HEK293T (cell line): Measurements from ENCODE around the gene MED16.

Experiments used
- CTCF ChIA-PET: fragments of 350-600 bp; formaldehyde crosslinking; extraction: SDS; loops from one replicate; lab custom pipeline; 2021; ENCODE audit warnings: antibody characterized with exemption, inconsistent platforms; lab: Yijun Ruan, JAX
- POLR2A ChIA-PET: fragments of 350-600 bp; formaldehyde crosslinking; extraction: SDS; loops from one replicate; lab custom pipeline; 2020; ENCODE audit warnings: antibody characterized with exemption, inconsistent platforms; lab: Yijun Ruan, JAX
- DNase-seq: peaks from one replicate; pipeline ENCODE4 v3.0.0; 2012; ENCODE audit warnings: mixed read lengths; ENCODE audit errors: extremely low spot score
- ARNT ChIP-seq: fragments of 450-650 bp; IDR thresholded peaks from 2 replicates; pipeline ENCODE4 v1.6.1; 2017; ENCODE audit warnings: mild to moderate bottlenecking
- BHLHE40 ChIP-seq: fragments of 450-650 bp; IDR thresholded peaks from 2 replicates; pipeline ENCODE4 v1.6.1; 2016; ENCODE audit warnings: mild to moderate bottlenecking, moderate library complexity, borderline replicate concordance
- CTBP1 ChIP-seq: fragments of 450-650 bp; IDR thresholded peaks from 2 replicates; pipeline ENCODE4 v1.6.1; 2016; ENCODE audit warnings: borderline replicate concordance
- ELF4 ChIP-seq: fragments of 450-650 bp; IDR thresholded peaks from 2 replicates; pipeline ENCODE4 v1.6.1; 2017; ENCODE audit warnings: antibody characterized with exemption
- FOXA1 ChIP-seq: fragments of 450-650 bp; IDR thresholded peaks from 2 replicates; pipeline ENCODE4 v1.6.1; 2016; ENCODE audit warnings: mild to moderate bottlenecking
- FOXK2 ChIP-seq: fragments of 450-650 bp; IDR thresholded peaks from 2 replicates; pipeline ENCODE4 v1.6.1; 2016; ENCODE audit warnings: mild to moderate bottlenecking
- FOXM1 ChIP-seq: fragments of 450-650 bp; IDR thresholded peaks from 2 replicates; pipeline ENCODE4 v1.6.1; 2017; ENCODE audit warnings: mild to moderate bottlenecking, borderline replicate concordance
- HDGF ChIP-seq: fragments of 450-650 bp; IDR thresholded peaks from 2 replicates; pipeline ENCODE4 v1.6.1; 2017; ENCODE audit warnings: antibody characterized with exemption, borderline replicate concordance
- L3MBTL2 ChIP-seq: fragments of 450-650 bp; conservative IDR thresholded peaks from 2 replicates; pipeline ENCODE4 v1.6.1; 2016; ENCODE audit warnings: mild to moderate bottlenecking
- LEF1 ChIP-seq: fragments of 450-650 bp; IDR thresholded peaks from 2 replicates; pipeline ENCODE4 v1.6.1; 2017; ENCODE audit warnings: mild to moderate bottlenecking, borderline replicate concordance
- NFRKB ChIP-seq: fragments of 450-650 bp; IDR thresholded peaks from 2 replicates; pipeline ENCODE4 v1.6.1; 2016; ENCODE audit warnings: mild to moderate bottlenecking, moderate library complexity
- PKNOX1 ChIP-seq: fragments of 450-650 bp; IDR thresholded peaks from 2 replicates; pipeline ENCODE4 v1.6.1; 2016
- SP1 ChIP-seq: fragments of 450-650 bp; IDR thresholded peaks from 2 replicates; pipeline ENCODE4 v1.6.1; 2017
- SUZ12 ChIP-seq: fragments of 450-650 bp; IDR thresholded peaks from 2 replicates; pipeline ENCODE4 v1.6.1; 2016; ENCODE audit warnings: mild to moderate bottlenecking
- TARDBP ChIP-seq: fragments of 450-650 bp; IDR thresholded peaks from 2 replicates; pipeline ENCODE4 v1.6.1; 2016
- ZNF384 ChIP-seq: fragments of 450-650 bp; IDR thresholded peaks from 2 replicates; pipeline ENCODE4 v1.6.1; 2016

Gene MED16

DNA sequence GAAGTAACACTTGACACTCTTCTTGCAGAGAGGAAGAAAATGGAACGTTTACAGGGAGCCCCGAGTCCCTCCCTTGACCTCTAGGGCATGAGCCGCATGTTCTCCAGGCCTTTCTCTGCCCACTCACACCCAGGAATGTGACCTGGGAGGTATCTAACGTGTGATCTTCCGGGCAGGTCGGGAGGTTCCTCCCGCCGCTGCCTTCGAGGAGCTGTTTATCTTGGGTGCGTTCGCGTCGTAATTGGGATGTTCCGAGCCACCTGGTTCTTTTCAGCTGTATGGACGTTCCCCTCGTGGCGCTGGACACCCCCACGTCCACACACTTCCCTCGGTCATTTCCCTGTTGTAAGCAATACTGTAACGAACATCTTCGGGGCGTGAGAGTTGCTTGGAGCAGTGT, 46.5 kb upstream of the MED16 start:
- ChIA-PET POLR2A (interaction anchor here (1.1 kb wide), 1 partner anchor 20 kb away, joined by 3 read pairs; no protein-coding TSS in a partner anchor), CTCF (no interaction called here)
- DNase-seq, result no peak
- TF ChIP-seq PKNOX1 (no peak), TARDBP (no peak), ELF4 (no peak), FOXK2 (no peak), HDGF (no peak), CTBP1 (no peak)

- POLR2A ChIA-PET, result interaction anchor here (1.1 kb wide), 1 partner anchor 21 kb away, joined by 3 read pairs; no protein-coding TSS in a partner anchor
- no peak for DNase-seq
- CTCF ChIA-PET, result no interaction called here
Measured at GRCh38 chr19:938233-938923, 45.4 kb upstream of the MED16 start.

DNA sequence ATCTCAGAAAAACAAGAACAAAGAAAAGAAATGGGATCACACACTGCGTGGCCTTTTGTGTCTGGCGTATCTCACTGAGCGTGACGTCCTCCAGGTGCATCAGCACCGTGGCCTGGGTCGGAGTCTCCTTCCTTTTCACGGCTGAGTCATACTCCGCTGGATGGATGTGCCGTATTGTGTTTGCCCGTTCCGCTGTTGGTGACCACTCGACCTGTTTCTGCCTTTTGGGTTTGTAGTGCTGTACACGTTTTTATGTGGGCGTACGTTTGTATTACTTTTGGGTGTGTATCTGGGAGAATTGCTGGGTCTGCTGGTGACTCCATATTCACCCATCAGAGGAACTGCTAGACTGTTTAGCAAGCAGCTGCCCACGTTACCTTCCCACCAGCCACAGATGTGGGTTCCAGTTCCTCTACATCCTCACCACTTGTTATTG, 44.3 kb upstream of the MED16 start:
- ChIA-PET CTCF (no interaction called here), POLR2A (no interaction called here)
- TF ChIP-seq SP1, result no peak
- no peak for TF ChIP-seq L3MBTL2
- TF ChIP-seq FOXK2, result no peak
- TF ChIP-seq SUZ12, result no peak
- TF ChIP-seq HDGF, result no peak
- no peak for TF ChIP-seq TARDBP
- no peak for TF ChIP-seq NFRKB
- TF ChIP-seq FOXM1, result no peak
- no peak for TF ChIP-seq ZNF384
- no peak for TF ChIP-seq CTBP1
- no peak for TF ChIP-seq PKNOX1
- TF ChIP-seq FOXA1, result no peak
- TF ChIP-seq ARNT, result no peak
- TF ChIP-seq LEF1, result no peak
- TF ChIP-seq ELF4, result no peak
- no peak for TF ChIP-seq BHLHE40
- DNase-seq, result no peak

More at GRCh38 chr19:938233-938923, 45.4 kb upstream of the MED16 start:
- TF ChIP-seq FOXA1, result no peak
- no peak for TF ChIP-seq LEF1
- no peak for TF ChIP-seq ZNF384
- TF ChIP-seq ELF4, result no peak
- TF ChIP-seq SUZ12, result no peak
- TF ChIP-seq BHLHE40, result no peak
- no peak for TF ChIP-seq FOXK2
- TF ChIP-seq CTBP1, result no peak
- no peak for TF ChIP-seq SP1
- no peak for TF ChIP-seq ARNT
- TF ChIP-seq L3MBTL2, result no peak
- TF ChIP-seq PKNOX1, result no peak
- no peak for TF ChIP-seq NFRKB
- TF ChIP-seq FOXM1, result no peak
- no peak for TF ChIP-seq TARDBP
- no peak for TF ChIP-seq HDGF

DNA sequence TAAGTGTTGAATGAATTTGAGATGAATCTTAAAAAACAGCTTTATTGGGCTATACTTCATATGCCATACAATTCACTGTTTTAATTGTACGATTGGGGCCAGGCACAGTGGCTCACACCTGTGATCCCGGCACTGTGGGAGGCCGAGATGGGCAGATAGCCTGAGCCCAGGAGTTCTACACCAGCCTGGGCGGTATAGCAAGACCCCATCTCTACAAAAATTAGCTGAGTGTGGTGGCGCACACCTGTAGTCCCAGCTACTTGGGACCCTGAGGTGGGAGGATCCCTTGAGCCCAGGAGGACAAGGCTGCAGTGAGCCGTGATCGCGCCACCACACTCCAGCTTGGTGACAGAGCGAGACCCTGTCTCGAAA, 43.2 kb upstream of the MED16 start:
- CTCF ChIA-PET, result no interaction called here

GRCh38 chr19:934865-935479, 42.0 kb upstream of the MED16 start:
- TF ChIP-seq PKNOX1, result no peak
- ChIA-PET CTCF (no interaction called here), POLR2A (no interaction called here)
- no peak for DNase-seq

More for the DNA sequence above, 43.2 kb upstream of the MED16 start:
- no peak for DNase-seq
- POLR2A ChIA-PET, result no interaction called here
- TF ChIP-seq TARDBP (no peak), FOXA1 (no peak), LEF1 (no peak), ZNF384 (no peak), L3MBTL2 (no peak), PKNOX1 (no peak), HDGF (no peak), NFRKB (no peak), BHLHE40 (no peak), ELF4 (no peak), SP1 (no peak)
